GM21515 (cell line): ENCODE results near the gene MAP2K6.

Source experiments
- ATAC-seq: cut with Tn5 transposase; IDR thresholded peaks from one replicate; pipeline ENCODE4 v1.9.1; 2021; ENCODE audit not compliant: unreplicated experiment

The MAP2K6 gene

DNA sequence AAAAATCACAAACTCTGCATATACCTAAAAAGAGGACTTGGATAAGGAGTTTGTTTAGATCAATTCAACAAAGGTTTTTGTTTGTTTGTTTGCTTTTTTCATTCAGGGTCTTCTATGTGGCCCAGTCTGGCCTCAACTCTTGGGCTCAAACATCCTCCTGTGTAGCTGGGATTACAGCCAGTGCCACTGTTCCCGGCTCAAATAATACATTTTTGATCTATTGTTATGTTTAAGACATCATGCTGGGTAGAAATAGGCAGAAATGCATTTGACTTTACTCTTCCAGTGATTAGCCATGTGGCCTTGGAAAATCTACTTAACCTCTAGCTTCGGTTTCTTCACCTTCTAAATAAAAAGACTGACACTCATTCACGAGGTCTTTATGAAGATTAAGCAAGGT lies 11.5 kb downstream of the MAP2K6 start:
- no peak for ATAC-seq

DNA sequence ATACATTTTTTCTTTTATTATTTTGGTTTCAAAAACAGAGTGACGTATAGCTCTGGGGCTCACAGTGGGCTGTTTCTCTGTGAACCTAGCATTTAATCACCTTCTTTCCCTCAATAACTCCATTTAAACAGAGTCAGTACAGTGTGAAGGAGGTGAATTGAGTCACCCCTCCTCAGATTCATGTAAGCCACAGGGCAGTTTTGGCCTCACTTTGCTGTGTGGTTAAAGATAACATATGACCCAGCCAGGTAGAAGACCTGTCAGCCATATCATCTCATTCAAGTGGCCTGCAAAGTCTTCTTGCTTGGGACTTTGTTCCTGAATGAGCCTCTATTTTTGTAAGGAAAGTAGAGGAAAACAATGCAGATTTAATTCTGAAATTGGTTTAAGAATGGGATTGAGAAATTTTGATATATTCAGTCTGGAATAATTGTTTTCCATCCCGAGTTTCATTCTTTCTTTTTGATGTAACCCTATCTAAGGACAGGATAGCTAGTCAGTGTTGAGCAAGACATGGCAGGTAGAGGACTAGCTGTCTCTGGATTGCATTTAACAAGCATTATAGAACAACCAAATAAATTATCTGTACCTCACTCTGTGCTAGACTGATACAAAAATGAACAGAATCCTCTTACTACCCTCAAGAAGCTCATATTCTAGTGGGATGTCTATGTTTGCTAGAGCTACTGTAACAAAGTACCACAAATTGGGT lies 13.1 kb downstream of the MAP2K6 start:
- ATAC-seq, result no peak

DNA sequence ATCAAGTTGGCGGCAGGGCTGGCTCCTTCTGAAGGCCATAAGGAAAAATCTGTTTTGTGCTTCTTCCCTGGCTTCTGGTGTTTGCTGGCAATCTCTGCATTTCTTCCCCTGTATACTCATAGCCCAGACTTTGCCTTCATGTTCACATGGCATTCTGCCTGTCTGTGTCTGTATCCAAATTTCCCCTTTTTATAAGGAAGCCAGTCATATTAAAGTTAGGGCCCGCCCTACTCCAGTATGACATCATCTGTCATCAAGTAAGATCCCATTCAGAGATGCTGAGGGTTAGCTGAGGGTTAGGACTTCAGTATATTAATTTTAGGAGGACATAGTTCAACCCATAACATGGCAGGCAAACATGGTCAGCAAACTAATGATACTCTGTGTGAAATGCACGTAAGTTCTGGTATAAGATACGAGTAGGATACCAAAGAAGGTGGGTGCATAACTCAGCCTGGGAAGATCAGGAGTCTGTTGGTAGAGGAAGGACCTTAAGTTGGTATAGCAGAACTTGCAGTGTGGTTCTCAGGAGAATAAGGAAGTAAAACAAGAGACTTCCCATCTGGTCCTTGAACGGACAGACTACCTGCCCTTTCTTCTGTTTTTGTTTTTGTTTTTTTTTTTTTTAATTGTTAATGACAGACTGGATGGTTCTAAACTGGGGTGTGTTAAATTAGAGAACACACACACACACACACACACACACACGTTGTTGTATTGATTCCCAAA lies 13.9 kb downstream of the MAP2K6 start:
- no peak for ATAC-seq

DNA sequence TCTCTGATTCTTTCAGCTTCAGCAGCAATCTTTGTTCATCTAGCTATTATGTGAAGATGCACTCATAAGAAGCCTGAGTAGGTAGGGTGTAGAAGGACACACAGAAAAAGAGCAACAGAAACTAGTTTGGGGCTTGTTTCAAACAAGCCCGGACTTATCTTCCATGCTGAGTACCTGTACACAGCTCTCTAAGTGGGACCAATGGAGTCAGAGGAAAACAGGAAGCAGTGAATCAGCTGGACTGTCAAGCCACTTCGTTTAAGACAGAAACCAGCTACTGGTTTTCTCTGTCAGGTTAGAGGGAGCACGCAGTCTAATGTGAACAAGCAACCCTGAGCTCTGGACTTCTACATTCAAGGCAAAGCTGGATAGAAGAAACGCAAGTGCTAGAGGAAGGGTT lies 16.0 kb downstream of the MAP2K6 start:
- ATAC-seq, result peak; percentile 64

DNA sequence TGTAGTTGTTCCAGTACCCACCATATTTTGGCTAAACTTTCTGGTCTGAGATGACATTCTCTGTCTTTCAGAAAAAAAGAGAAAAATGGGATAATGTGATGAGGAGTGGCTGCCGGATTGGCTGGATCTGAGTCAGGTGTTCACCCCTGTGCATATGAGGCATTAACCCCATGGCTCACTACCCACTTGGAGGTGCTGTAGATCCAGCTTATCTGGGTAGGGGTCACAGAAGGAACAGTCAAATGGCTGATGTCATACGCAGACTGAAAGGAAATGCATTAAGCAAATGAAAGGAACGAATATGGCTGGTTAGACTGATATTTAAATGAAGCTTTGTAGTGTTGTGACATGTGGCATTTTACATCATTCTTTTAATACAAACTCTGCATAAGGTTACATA lies 17.3 kb downstream of the MAP2K6 start:
- ATAC-seq, result no peak

DNA sequence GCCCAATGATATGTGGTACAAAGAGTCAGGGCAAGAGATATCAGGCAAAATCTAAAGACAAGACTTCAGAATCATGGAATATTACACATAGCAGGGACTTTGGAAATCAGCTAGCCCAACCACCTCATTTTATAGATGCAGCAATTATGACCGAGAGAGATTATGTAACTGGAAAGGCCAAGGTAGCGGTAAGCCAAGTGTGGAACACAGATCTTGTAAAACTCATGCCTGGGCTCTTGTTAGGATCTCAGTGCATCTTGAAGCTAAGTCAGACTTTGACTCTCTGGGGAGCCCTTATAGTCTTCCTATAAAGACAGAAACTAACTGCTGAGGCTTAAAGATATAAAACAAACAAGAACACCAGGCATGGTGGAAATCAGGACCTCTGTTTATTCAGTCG lies 18.6 kb downstream of the MAP2K6 start:
- ATAC-seq, result no peak

DNA sequence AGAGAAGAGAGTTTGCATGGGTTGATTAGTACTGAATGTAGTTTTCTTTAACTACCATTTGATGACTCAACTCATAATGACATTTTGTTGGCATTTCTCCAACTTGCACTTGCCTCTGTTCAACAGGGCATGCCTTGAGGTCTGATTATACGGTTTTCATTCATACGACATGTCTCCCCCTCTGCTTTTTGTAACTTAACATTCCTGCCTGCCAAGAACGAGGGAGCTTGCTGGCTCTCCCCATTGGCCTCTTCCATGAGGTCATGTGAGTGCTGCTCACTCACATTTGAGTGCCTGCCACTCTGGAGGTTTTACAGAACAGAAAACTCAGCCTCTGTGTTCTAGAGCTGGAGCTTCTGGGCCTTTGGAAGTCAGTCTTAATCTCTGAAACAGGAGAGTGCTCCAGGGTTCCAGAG lies 19.7 kb downstream of the MAP2K6 start:
- ATAC-seq, result no peak

DNA sequence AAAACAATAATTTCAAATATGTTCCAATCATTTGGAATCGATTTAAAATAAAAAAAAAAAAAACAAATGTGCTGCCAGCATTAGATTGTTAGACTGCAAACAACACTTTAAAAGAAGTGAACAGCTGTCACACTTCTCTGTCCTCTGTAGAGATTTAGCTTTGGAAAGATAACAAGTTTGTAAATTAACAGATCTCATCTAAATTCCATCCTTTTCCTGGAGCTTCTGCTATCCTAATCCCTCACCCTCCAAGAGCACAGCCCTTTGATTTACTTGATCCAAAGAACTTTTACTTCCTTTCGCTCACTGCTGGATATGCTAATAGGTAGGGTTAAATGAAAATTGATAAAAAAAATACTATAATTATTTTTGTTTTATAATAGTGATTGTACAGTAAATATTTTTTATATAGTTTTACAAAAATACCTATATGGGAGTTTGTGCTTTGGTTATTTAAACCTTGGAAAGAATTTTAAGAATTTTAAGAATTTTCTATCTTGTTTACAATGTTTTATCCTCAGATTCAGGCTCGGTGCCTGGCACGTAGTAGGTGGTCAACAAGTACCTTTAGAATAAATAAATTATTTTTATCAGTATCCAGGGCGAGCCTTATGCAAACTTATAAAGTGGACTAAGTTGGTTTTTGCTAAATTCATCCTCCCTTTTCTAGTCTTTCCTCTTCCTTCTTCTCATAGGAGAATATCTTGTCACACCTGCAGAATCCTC lies 21.6 kb downstream of the MAP2K6 start:
- ATAC-seq, result no peak

DNA sequence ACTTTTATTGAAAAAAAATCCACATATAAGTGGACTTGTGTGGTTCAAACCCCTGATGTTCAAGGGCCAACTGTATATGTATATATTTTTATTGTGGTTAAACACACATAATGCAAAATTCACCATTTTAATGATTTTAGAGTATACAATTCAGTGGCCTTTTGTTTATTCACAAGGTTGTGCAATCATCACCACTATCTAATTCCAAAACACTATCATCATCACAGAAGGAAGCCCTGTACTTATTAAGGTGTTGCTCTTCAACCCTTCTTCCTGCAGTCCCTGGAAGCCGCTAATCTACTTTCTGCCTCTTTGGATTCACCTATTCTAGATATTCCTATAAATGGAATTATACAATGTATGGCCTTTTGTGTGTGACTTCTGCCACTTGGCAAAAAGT lies 23.0 kb downstream of the MAP2K6 start:
- no peak for ATAC-seq

DNA sequence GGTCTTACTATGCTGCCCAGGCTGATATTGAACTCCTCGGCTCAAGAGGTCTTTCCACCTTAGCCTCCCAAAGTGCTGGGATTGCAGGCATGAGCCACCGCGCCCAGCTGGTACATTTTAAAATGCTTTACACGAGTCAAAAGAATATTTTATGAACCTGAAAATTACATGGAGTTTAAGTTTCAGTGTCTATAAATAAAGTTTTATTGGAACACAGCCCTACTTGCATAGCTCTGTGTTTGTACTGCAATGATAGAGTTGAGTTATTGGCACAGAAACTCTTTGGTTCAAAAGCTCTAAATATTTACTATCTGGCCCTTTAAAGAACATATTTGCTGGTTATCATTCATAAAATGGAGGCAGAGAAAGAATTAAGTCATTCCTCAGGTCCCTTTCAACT lies 24.3 kb downstream of the MAP2K6 start:
- no peak for ATAC-seq

DNA sequence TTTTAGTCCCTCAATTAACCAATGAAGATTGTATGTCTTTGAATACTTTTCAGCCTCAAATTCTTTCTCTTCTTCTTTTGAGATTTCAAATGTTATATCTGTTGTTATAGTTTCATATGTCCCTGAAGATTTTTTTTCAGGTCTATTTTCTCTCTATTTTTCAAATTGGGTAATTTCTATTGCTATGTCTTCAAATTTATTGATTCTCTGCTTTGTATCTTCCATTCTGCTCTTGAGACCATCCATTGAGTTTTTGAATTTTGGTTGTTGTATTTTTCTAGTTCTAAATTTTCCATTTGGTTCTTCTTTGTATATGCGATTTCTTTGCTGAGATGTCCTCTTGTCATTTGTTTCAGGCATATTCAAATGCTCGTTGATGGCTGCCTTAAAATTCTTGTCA lies 26.7 kb downstream of the MAP2K6 start:
- ATAC-seq, result no peak

DNA sequence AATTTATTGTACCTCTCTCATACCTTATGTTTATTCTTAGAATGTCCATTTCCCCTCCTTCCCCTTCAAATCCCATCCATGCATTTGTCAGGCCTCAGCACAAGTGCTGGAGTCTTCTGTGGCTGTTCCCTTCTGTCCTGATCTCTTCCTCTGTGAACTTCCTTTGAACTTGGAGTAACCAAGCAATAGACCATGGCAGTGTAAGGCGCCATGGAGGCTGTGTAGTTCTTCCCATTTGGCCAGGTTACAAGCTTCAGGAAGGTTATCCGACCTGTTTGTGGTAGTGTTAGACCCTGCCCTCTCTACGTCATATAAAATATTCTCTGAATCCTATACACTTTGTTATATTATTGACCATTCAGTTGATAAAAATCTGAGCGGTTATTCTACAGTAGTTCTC lies 28.6 kb downstream of the MAP2K6 start:
- ATAC-seq, result no peak

DNA sequence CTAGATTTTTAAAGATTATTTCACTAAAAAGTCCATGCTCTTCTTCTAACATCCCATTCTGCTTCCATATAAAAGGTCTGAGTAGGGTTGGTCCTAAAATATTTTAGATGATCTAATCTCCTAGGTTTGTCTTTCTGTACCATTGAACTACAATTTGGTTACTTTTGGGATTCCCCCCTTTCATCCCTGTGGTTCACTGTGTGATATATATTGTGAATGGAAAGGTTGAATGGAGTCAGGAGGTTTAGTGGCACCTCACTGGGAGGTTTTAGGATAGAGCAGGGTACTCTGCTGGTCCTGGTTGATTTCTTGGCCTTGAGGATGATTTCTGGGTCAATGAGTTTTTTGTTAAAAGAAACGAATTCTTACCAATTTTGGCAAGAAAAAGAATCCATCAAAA lies 29.5 kb downstream of the MAP2K6 start:
- no peak for ATAC-seq

DNA sequence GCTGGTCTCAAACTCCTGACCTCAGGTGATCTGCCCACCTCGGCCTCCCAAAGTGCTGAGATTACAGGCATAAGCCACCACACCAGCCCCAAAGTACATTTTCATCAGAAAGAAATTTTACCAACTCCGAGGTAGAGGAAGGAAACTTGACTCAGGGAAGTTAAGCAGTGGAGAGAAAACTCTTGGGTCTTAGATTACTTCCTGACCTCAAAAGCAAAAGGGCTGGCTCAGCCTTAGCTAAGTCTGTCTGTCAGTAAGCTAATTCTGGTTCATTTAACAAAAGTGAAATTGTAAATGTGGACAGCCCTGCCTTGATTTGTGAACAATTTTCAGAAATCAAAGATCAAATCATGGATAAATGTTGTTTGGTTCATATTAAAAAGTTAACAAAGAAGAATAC lies 30.6 kb downstream of the MAP2K6 start:
- ATAC-seq, result no peak

DNA sequence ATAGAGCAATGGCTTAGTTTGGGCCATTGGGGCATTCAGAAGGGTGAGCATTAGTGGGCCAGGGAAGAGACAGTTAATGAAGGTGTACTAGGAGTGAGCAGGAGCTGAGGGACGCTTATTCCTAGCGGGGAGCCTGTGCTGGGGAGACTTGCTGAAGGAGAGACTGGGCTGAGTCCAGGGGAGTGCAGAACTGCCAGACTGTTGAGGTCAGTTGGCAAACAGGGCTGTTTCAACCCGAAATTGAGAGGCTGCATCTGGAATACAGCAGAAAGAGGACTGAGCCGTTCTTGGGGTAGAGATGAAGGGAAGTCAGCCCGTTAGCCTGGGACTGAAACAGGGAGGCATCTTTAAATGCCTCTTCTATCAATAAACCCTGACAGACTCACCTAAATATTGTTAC lies 33.2 kb downstream of the MAP2K6 start:
- no peak for ATAC-seq

DNA sequence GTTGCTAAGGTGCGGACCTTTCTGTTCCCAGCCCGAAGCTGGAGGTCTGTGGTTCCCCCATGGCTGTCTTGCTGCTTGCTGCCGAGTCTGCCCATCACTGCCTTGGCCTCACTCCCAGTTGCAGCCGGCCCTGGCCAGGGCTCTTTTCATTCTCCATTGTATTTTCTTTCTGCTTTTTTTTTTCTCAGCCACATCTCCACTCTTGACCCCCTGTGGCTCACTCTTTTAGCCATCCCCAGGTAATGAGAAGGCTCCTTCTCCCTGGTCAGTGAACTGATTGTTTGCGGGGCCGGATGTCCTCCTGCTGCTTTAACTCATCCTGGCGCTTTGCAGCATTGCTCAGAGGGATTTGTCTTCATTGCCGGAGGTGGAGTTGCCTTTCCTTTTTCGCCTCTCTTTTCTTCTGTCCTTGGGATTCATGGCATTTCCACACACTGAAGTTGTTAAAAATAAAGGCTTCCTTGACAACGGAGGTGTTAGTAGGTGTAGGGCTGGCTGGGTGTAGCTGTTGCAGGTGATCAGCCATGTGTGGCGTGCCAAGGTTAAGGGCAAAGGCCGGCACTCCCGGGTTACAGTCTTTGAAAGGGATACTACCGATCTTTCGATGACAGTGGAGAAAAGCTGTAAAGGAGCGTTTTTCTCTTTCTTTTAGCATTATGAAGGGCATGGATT lies 34.1 kb downstream of the MAP2K6 start:
- ATAC-seq, result no peak

DNA sequence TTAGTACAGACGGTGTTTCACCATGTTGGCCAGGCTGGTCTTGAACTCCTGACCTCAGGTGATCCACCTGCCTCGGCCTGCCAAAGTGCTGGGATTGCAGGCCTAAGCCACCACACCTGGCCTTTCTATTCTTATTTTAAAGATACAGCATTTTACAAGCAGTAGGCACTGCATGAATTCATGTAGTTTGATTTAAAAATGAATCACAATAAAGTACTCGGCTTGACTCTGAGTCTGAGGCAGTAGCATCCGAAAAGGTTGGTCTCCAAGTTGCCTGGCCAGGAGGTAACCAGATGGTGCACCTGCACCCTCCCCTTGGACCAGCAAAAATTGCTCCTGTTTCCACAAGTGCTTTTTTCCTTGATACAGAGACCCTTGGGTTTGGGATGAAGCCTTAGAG lies 35.6 kb downstream of the MAP2K6 start:
- ATAC-seq, result no peak

DNA sequence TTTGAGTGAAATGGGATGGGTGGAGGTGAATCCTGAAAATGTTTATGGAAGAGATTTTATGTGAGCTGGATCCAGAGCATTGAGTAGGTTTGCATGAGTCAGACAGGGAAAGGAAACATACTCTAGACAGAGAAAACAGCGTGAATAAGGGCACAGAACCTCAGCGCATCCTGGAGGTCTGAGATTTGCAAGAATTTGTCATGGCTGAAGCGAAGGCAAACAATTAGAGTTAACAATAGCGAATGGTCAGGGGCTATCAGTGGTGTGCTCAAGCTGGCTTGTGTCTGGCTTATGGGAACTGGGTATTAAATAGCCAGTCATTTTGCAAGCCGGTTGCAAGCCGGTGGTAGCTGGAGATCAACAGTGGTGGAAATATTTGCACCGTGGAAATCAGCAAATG lies 36.4 kb downstream of the MAP2K6 start:
- peak; percentile 25 for ATAC-seq

DNA sequence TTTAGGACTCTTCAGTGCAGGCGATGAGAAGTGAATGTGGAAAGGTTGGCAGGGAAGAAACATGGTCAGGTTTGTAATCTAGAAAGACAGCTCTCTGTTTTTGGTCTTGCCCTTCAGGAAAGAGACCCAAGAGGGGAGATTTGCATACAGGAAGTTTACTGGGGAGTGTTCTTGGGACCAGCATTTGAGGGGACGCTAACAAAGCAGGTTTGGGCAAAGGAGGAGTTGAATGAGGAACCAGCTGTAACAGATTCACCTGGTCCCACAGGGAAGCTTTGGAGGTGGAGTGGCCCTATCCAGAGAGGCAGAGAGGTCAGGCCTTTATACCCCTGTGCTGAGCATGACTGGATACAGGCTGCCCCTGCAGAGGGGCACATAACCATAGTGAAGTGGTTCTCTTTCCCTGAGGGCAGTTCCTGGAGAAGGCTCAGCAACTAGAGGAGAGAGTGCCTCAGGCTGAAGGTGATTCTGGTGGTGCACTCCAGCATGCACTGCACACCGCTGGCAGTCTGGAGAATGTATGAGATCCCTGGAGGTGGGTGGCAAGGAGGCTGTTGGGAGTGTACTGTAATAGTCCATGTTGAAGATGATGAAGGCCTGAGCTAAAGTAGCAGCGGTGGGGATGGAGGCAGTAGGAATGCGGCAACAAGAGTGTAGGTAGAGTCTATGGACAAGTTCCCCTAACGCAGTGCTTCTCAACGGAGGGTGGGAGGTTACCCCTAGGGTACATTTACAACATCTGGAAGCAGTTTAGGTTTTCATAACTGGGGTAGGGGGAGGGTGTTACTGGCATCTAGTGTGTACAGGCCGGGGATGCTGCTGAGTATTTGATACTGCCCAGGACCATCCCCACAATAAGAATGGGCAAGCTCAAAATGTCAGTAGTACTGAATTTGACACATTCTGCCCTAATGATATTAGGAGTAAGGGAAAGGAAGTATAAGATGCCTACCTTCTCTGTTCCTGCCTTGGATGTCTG lies 37.2 kb downstream of the MAP2K6 start:
- ATAC-seq, result peak; percentile 94

DNA sequence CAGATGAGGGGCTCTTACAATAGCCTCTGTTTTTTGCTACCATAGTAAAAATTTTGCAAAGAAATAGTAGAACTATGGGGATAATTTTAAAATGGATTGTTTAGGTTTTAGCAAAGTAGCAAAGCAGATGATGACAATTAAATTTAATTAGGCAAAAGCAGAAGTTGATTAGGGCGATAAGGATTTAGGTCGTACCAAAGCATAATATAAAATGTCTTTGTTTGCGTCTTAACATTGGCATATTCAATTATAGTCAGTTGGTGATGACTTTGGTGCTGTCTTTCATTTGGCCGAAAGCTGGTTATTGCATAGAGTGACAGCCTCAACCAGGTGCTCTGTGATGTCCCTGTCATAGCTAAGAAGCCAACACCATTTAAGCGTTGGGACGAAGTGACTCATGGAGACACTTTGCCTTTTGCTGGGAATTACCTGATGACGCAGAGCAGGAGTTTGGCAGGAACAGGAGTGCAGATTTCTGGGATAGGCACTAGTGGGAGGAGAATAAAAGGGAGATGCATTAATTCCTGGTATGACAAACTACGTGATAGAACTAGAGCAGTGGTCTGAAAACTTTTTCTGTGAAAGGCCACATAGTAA lies 38.3 kb downstream of the MAP2K6 start:
- ATAC-seq, result no peak
